ENCODE measurements around the gene TRIM31.

GRCh38 chr6:30149234-30149633 lies 36.3 kb upstream of the TRIM31 start:
- TF ChIP-seq, protein P1, sequence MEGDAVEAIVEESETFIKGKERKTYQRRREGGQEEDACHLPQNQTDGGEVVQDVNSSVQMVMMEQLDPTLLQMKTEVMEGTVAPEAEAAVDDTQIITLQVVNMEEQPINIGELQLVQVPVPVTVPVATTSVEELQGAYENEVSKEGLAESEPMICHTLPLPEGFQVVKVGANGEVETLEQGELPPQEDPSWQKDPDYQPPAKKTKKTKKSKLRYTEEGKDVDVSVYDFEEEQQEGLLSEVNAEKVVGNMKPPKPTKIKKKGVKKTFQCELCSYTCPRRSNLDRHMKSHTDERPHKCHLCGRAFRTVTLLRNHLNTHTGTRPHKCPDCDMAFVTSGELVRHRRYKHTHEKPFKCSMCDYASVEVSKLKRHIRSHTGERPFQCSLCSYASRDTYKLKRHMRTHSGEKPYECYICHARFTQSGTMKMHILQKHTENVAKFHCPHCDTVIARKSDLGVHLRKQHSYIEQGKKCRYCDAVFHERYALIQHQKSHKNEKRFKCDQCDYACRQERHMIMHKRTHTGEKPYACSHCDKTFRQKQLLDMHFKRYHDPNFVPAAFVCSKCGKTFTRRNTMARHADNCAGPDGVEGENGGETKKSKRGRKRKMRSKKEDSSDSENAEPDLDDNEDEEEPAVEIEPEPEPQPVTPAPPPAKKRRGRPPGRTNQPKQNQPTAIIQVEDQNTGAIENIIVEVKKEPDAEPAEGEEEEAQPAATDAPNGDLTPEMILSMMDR (IDR thresholded peaks at IDR 0.05) = no peak
- no peak for TF ChIP-seq POLR2A (IDR thresholded peaks at IDR 0.05)
- no peak for TF ChIP-seq EP300 (IDR thresholded peaks at IDR 0.05)

All from tibial nerve (tissue), 4 donors.